GM12878 (cell line): ENCODE data around the gene CA9. TPM values are rescaled to one million over a fixed set of nuclear protein-coding genes. Genes with fewer than 3 reads are reported as not detected.

ENCODE experiments used
- ATAC-seq: fragments of 200-7000 bp; cut with Tn5 transposase; 3 replicates; pipeline ENCODE4 v1.9.1; 2020; ENCODE audit warnings: mild to moderate bottlenecking, moderate library complexity
- BruUV-seq: library from RNA; stranded (reverse); fragments of 400-500 nt; replicated peaks from 2 replicates; lab custom pipeline; 2021; lab: Mats Ljungman, UMichigan
- CTCF ChIA-PET: fragments of 300-600 bp; sonication (Branson Sonifier 250); formaldehyde crosslinking; extraction: SDS; loops from one replicate; lab custom pipeline; 2021; ENCODE audit warnings: inconsistent platforms; lab: Yijun Ruan, JAX
- POLR2A ChIA-PET: fragments of 350-600 bp; formaldehyde crosslinking; extraction: SDS; loops from one replicate; lab custom pipeline; 2021; ENCODE audit warnings: inconsistent platforms; lab: Charles Lee
- RAD21 ChIA-PET: fragments of 300-600 bp; sonication (Branson Sonifier 250); formaldehyde crosslinking; loops from one replicate; lab custom pipeline; 2023; ENCODE audit warnings: antibody characterized with exemption; ENCODE audit not compliant: unreplicated experiment; lab: Charles Lee
- SMC1A ChIA-PET: fragments of 300-600 bp; sonication (Branson Sonifier 250); formaldehyde crosslinking; loops from one replicate; lab custom pipeline; 2023; ENCODE audit not compliant: unreplicated experiment, uncharacterized antibody; lab: Charles Lee
- DNase-seq: peaks from one replicate; pipeline ENCODE4 v3.0.0-alpha.2; 2011; ENCODE audit warnings: low read depth, low spot score
- FAIRE-seq: peaks from 3 replicates; lab custom pipeline; 2011; peaks lifted over from hg19 to GRCh38; lab: Jason Lieb, UNC
- H2AFZ ChIP-seq: 2 replicates; pipeline ENCODE4 v1.6.0; 2011; ENCODE audit warnings: low read depth, low read length, control low read depth; ENCODE audit not compliant: control insufficient read depth
- H3K27ac ChIP-seq: 2 replicates; pipeline ENCODE4 v1.5.1; 2011; ENCODE audit warnings: control low read depth; ENCODE audit not compliant: control insufficient read depth, insufficient read depth
- H3K27me3 ChIP-seq, 2 experiments: replicated peaks in 1 of 2; 2 replicates each; pipeline versions ENCODE4 v1.6.0 to v1.6.1; 2011; ENCODE audit warnings: low read length in 1 of 2; ENCODE audit not compliant: control insufficient read depth in 2 of 2, insufficient read depth in 2 of 2
- H3K36me3 ChIP-seq, 2 experiments: 2 replicates each; pipeline ENCODE4 v1.5.1; 2011; ENCODE audit warnings: low read length in 1 of 2; ENCODE audit not compliant: control insufficient read depth in 2 of 2, insufficient read depth in 2 of 2
- H3K4me1 ChIP-seq: 2 replicates; pipeline ENCODE4 v1.6.1; 2011; ENCODE audit warnings: mild to moderate bottlenecking, low read length, moderate library complexity, mixed read lengths; ENCODE audit not compliant: control insufficient read depth, insufficient read depth
- H3K4me2 ChIP-seq: 2 replicates; pipeline ENCODE4 v1.6.0; 2011; ENCODE audit warnings: control low read depth; ENCODE audit not compliant: control insufficient read depth, insufficient read depth
- H3K4me3 ChIP-seq: fragments of 200-600 bp; sonication (generic); 2 replicates; pipeline ENCODE4 v1.5.1; 2016
- H3K79me2 ChIP-seq: 2 replicates; pipeline ENCODE4 v1.6.0; 2011; ENCODE audit warnings: low read length; ENCODE audit not compliant: control insufficient read depth, insufficient read depth
- H3K9ac ChIP-seq: 2 replicates; pipeline ENCODE4 v1.8.0; 2011; ENCODE audit warnings: low read length, control low read depth, mixed read lengths; ENCODE audit not compliant: control insufficient read depth, insufficient read depth
- H3K9me3 ChIP-seq: replicated peaks from 3 replicates; pipeline ENCODE4 v1.5.1; 2011; ENCODE audit warnings: mild to moderate bottlenecking, low read length; ENCODE audit not compliant: control insufficient read depth, insufficient read depth
- H4K20me1 ChIP-seq: 2 replicates; pipeline ENCODE4 v1.6.0; 2011; ENCODE audit not compliant: control insufficient read depth, insufficient read depth
- ATF7 ChIP-seq: fragments of 450-650 bp; IDR thresholded peaks from 2 replicates; pipeline ENCODE4 v1.6.1; 2016; ENCODE audit warnings: low read depth, mild to moderate bottlenecking
- BCLAF1 ChIP-seq: fragments of 450-650 bp; IDR thresholded peaks from 2 replicates; pipeline ENCODE4 v1.6.1; 2017; ENCODE audit warnings: antibody characterized with exemption, mild to moderate bottlenecking, moderate library complexity
- CBFB ChIP-seq: IDR thresholded peaks from 2 replicates; pipeline ENCODE4 v1.6.1; 2016; ENCODE audit warnings: antibody characterized with exemption, low read depth
- FOXK2 ChIP-seq: fragments of 450-650 bp; IDR thresholded peaks from 2 replicates; pipeline ENCODE4 v1.6.1; 2017; ENCODE audit warnings: mild to moderate bottlenecking, moderate library complexity
- HDAC6 ChIP-seq: fragments of 200-600 bp; sonication (generic); IDR thresholded peaks from one replicate; pipeline ENCODE4 v1.8.0; 2017; ENCODE audit warnings: antibody characterized with exemption; ENCODE audit not compliant: unreplicated experiment
- MEF2B ChIP-seq: fragments of 450-650 bp; IDR thresholded peaks from 2 replicates; pipeline ENCODE4 v1.6.1; 2018; ENCODE audit warnings: mild to moderate bottlenecking, moderate library complexity; ENCODE audit not compliant: partially characterized antibody, poor library complexity, severe bottlenecking
- NR2C2 ChIP-seq: IDR thresholded peaks from 2 replicates; pipeline ENCODE4 v1.6.1; 2011; ENCODE audit warnings: borderline replicate concordance, low read depth; ENCODE audit not compliant: control insufficient read depth, insufficient read length
- NR2F1 ChIP-seq: fragments of 450-650 bp; conservative IDR thresholded peaks from 2 replicates; pipeline ENCODE4 v1.6.1; 2017; ENCODE audit warnings: mild to moderate bottlenecking
- PAX5 ChIP-seq: IDR thresholded peaks from 2 replicates; pipeline ENCODE4 v1.6.1; 2011; ENCODE audit warnings: low read depth, low read length, borderline replicate concordance
- PBX3 ChIP-seq: IDR thresholded peaks from 2 replicates; pipeline ENCODE4 v1.6.1; 2011; ENCODE audit warnings: mild to moderate bottlenecking, low read depth, low read length, moderate library complexity; ENCODE audit not compliant: insufficient replicate concordance
- RCOR1 ChIP-seq: conservative IDR thresholded peaks from 2 replicates; pipeline ENCODE4 v1.6.1; 2012; ENCODE audit warnings: low read depth, low read length, improper control_type of control experiment
- SMARCA5 ChIP-seq: fragments of 450-650 bp; IDR thresholded peaks from 2 replicates; pipeline ENCODE4 v1.6.1; 2017; ENCODE audit warnings: mild to moderate bottlenecking
- SP1 ChIP-seq: IDR thresholded peaks from one replicate; pipeline ENCODE4 v1.6.1; 2011; ENCODE audit warnings: low read depth, low read length
- SPI1 ChIP-seq: IDR thresholded peaks from 2 replicates; pipeline ENCODE4 v1.6.1; 2011; ENCODE audit warnings: low read depth, mild to moderate bottlenecking, low read length, moderate library complexity, borderline replicate concordance; ENCODE audit not compliant: insufficient read depth
- SREBF1 ChIP-seq: IDR thresholded peaks from 2 replicates; pipeline ENCODE4 v1.6.1; 2012; ENCODE audit warnings: mild to moderate bottlenecking, low read length
- TARDBP ChIP-seq: IDR thresholded peaks from 2 replicates; pipeline ENCODE4 v1.6.1; 2016; ENCODE audit warnings: borderline replicate concordance
- TCF12 ChIP-seq: IDR thresholded peaks from 2 replicates; pipeline ENCODE4 v1.6.1; 2011; ENCODE audit warnings: low read depth, mild to moderate bottlenecking, low read length
- ZSCAN29 ChIP-seq: fragments of 450-650 bp; IDR thresholded peaks from 2 replicates; pipeline ENCODE4 v1.6.1; 2017; ENCODE audit warnings: mild to moderate bottlenecking, moderate library complexity
- WGBS: methylation state at CpG from one replicate; pipeline ENCODE4 v1.1.6; 2016; ENCODE audit warnings: low lambda C conversion rate; ENCODE audit not compliant: insufficient replicate concordance, insufficient coverage; ENCODE audit errors: missing lambda C conversion rate; 5-methylcytosine and 5-hydroxymethylcytosine counted together
- in situ Hi-C: fragments of 300-500 bp; cut with MboI; formaldehyde crosslinking; loops from 9 replicates; pipeline ENCODE4 v1.14.3; 2018; ENCODE audit warnings: mixed read lengths
- intact Hi-C: fragments of 100-400 bp; cut with micrococcal nuclease; formaldehyde crosslinking; loops from one replicate; pipeline ENCODE4 v1.14.2; 2022; ENCODE audit not compliant: unreplicated experiment
- polyA plus RNA-seq, 11 experiments: library from polyadenylated mRNA; depleted of rRNA in 4 of 11; unstranded in 6 of 11; stranded (reverse) in 5 of 11; fragments of >200 nt; fragmentation: Nextera tagmentation in 4 of 11; fragmentation: Illumina TruSeq in 1 of 11; extraction: Ambion mirVana in 4 of 11; extraction: Trizol in 1 of 11; gene quantifications; 1 replicate in 1 of 11; 2 replicates in 10 of 11; pipeline versions ENCODE4 v1.2.1 to v1.2.3, GENCODE V29; 2011 to 2016; ENCODE audit warnings: inconsistent platforms in 2 of 11, missing spikeins in 2 of 11, low read depth in 1 of 11
- total RNA-seq, 4 experiments: library from RNA; depleted of rRNA in 3 of 4; stranded (reverse); fragments of >200 nt in 3 of 4; fragmentation: Illumina TruSeq in 1 of 4; extraction: Trizol in 1 of 4; gene quantifications; 2 replicates each; pipeline versions ENCODE4 v1.2.1 to v1.2.3, GENCODE V29; 2013 to 2021

Gene CA9
- total and polyA plus RNA-seq, 10 of the 15 experiments (the other 5 are each of a cell fraction or from before 2014, with no cell fraction given), result 0.53 to 6.6 (median 1.2) TPM

GRCh38 chr9:35628389-35628991 lies 45.2 kb upstream of the CA9 start (continued):
- no peak for TF ChIP-seq BCLAF1
- no peak for TF ChIP-seq MEF2B
- no peak for TF ChIP-seq RCOR1
- no peak for TF ChIP-seq ATF7
- TF ChIP-seq NR2F1, result no peak
- TF ChIP-seq SP1, result no peak
- TF ChIP-seq, all 136 proteins: peak for 0

GRCh38 chr9:35629597-35629996 lies 44.1 kb upstream of the CA9 start:
- no peaks in the 10 kb centered on the region for H3K27me3 ChIP-seq
- H3K9me3 ChIP-seq, result no peaks in the 10 kb centered on the region
- BruUV-seq, result no TSS peak
- no peak overlapping the region for H3K9ac ChIP-seq
- RAD21 ChIA-PET, result interaction anchor here (1.0 kb wide), 1 partner anchor 10 kb away, joined by 6 read pairs; no protein-coding TSS in a partner anchor
- peaks cover 14% of the 10 kb centered on the region for H3K4me1 ChIP-seq
- no peaks in the 10 kb centered on the region for H4K20me1 ChIP-seq
- H3K4me3 ChIP-seq, result no peak overlapping the region
- DNase-seq (no peak), ATAC-seq (no peak), FAIRE-seq (no peak)
- SMC1A ChIA-PET, result interaction anchor here (0.7 to 4.1 kb wide), 7 partner anchors 9 to 65 kb away, joined by 3 to 18 read pairs (median 5); no protein-coding TSS in a partner anchor
- WGBS, result 77% methylated on average over 5 of the region's 5 CpGs
- H3K36me3 ChIP-seq, result no peaks in the 10 kb centered on the region
- no peaks in the 10 kb centered on the region for H3K79me2 ChIP-seq
- POLR2A ChIA-PET, result interaction anchor here (0.6 to 2.8 kb wide), 7 partner anchors 13 to 1274 kb away, joined by 3 to 10 read pairs (median 4); no protein-coding TSS in a partner anchor
- H3K27ac ChIP-seq, result no peak overlapping the region
- no peak overlapping the region for H2AFZ ChIP-seq
- intact Hi-C loops (no loop called here), in situ Hi-C loops (no loop called here)
- CTCF ChIA-PET, result interaction anchor here (0.8 to 3.5 kb wide), 7 partner anchors 9 to 67 kb away, joined by 3 to 15 read pairs (median 5); no protein-coding TSS in a partner anchor
- H3K4me2 ChIP-seq, result no peak overlapping the region
- no peak for TF ChIP-seq PBX3
- TF ChIP-seq TARDBP, result no peak
- TF ChIP-seq SREBF1, result no peak
- no peak for TF ChIP-seq SP1
- no peak for TF ChIP-seq ZSCAN29
- no peak for TF ChIP-seq SMARCA5
- TF ChIP-seq SPI1, result no peak
- no peak for TF ChIP-seq NR2C2
- TF ChIP-seq PAX5, result no peak
- no peak for TF ChIP-seq HDAC6
- no peak for TF ChIP-seq FOXK2
- TF ChIP-seq TCF12, result no peak
- no peak for TF ChIP-seq CBFB
